NB4 (cell line): Measurements from ENCODE around the gene NYNRIN.

Source experiments
- DNase-seq: peaks from one replicate; pipeline ENCODE4 v3.0.0; 2010; ENCODE audit warnings: low read depth
- H3K4me3 ChIP-seq: one replicate; pipeline ENCODE4 v1.5.1; 2011; ENCODE audit warnings: mild to moderate bottlenecking, low read depth, low read length, moderate library complexity
- MYC ChIP-seq: IDR thresholded peaks from 2 replicates; pipeline ENCODE4 v1.6.1; 2011; ENCODE audit warnings: low read depth, low read length
- POLR2A ChIP-seq: IDR thresholded peaks from 2 replicates; pipeline ENCODE4 v1.6.1; 2011; ENCODE audit warnings: mild to moderate bottlenecking; ENCODE audit not compliant: insufficient read length; ENCODE audit errors: extremely low read depth
- TF ChIP-seq, protein P1 (sequence below): IDR thresholded peaks from 2 replicates; pipeline ENCODE4 v1.6.1; 2011; ENCODE audit warnings: low read depth, low read length
- TF ChIP-seq, protein P2 (sequence below): IDR thresholded peaks from one replicate; pipeline ENCODE4 v1.5.1; 2012; ENCODE audit warnings: low read depth, low read length

The NYNRIN gene

DNA sequence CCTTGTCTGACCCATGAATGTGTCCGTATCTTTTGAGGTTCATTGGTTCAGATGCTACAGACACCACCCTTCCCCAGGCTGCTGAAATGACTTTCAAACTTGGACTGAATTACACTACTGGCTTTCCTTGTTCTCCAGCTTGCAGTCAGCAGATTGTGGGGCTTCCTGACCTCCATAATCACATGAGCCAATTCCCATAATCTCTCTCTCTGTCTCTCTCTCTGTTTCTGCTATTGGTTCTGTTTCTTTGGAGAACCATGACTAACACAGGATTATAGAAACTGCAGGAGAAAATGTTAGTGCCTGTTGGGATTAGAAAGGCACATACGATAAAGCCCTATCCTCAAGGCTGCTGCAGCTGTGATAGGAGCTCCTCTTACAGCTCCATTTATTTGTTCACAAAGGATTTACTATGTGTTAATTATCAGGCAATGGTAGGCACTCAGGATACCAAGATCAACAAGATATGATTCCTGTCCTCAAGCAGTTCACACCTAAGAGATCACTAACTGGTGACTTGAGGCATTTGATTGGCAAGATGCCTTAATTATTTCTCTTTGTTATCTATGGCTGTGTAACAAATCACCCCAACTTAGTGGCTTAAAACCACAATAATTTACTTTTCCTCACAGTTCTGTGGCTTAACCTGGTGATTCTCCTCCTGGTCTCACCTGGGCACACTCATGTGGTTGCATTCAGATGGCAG lies 10.2 kb upstream of the NYNRIN start:
- no peak overlapping the region for H3K4me3 ChIP-seq
- no peak for DNase-seq
- TF ChIP-seq, protein P1, sequence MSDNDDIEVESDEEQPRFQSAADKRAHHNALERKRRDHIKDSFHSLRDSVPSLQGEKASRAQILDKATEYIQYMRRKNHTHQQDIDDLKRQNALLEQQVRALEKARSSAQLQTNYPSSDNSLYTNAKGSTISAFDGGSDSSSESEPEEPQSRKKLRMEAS: no peak
- no peak for TF ChIP-seq MYC
- TF ChIP-seq, protein P2, sequence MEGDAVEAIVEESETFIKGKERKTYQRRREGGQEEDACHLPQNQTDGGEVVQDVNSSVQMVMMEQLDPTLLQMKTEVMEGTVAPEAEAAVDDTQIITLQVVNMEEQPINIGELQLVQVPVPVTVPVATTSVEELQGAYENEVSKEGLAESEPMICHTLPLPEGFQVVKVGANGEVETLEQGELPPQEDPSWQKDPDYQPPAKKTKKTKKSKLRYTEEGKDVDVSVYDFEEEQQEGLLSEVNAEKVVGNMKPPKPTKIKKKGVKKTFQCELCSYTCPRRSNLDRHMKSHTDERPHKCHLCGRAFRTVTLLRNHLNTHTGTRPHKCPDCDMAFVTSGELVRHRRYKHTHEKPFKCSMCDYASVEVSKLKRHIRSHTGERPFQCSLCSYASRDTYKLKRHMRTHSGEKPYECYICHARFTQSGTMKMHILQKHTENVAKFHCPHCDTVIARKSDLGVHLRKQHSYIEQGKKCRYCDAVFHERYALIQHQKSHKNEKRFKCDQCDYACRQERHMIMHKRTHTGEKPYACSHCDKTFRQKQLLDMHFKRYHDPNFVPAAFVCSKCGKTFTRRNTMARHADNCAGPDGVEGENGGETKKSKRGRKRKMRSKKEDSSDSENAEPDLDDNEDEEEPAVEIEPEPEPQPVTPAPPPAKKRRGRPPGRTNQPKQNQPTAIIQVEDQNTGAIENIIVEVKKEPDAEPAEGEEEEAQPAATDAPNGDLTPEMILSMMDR: no peak
- no peak for TF ChIP-seq POLR2A

DNA sequence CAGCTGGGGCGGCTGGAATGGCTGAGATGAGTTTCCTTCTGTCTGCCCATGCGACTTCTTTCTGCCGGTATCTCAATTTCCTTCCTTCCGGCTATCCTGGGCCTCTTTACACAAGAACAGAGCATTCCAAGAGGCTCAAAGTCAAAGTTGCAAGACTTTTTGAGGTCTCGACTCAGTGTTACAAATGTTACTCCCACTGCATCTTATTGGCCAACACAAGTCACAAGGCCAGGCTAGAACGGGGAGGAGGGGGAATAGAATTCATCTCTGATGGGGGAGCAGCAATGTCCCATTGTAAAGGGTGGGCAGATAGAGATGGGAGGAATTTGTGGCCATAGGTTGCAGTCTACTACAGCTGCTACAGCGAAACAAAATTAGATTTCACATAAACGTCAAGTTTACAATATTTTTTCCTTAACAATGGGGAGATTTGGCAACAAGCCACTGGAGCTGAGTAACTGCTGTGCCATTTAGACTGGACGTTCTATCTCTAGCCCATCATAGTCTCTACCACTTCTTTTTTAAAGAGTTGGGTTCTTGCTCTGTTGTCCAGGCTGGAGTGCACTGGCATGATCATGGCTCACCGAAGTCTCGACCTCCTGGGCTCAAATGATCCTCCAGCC lies 9.5 kb upstream of the NYNRIN start:
- TF ChIP-seq, protein P1: no peak
- TF ChIP-seq POLR2A (no peak), MYC (no peak)
- TF ChIP-seq, protein P2: no peak
- no peak for DNase-seq
- H3K4me3 ChIP-seq: no peak overlapping the region

DNA sequence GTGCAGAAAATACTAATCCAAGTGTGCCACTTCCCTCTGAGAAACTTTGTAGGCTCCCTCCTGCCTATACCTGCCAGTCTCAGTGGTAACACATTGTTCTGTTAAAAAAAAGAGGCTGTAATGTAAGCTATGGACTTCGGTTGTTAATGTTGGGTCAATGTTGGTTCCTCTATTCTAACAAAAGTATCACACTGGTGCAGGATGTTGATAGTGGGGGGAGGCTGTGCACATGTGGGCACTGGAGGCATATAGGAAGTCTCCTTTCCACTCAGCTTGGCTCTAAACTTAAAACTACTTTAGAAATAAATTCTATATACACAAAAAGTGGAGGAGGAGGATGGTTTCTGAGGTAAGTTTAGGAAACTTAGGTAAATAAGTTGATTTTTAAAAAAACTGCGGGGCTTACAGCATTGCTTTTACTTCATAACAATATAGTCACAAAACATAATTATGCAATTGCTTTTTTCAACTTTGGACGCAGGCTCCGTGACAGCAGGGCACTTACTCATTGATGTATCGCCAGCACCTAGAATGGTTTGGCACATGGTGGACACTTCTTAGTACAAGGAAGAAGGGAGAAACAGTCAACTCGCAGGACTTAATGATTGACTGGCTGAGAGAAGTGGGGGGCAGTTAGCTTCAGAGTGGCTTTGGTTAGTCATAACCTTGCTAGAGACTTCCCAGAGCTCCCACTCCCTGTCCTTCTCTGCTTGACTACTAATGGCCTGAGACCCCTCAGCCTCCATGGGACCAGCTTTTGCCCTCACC lies 7.9 kb upstream of the NYNRIN start:
- TF ChIP-seq, protein P2: no peak
- no peak for TF ChIP-seq POLR2A
- TF ChIP-seq MYC: 0 out of 2 replicates have a peak, but pooled peaks have one; percentile 35
- TF ChIP-seq, protein P1: peak; percentile 63
- peak; percentile 57 for DNase-seq

DNA sequence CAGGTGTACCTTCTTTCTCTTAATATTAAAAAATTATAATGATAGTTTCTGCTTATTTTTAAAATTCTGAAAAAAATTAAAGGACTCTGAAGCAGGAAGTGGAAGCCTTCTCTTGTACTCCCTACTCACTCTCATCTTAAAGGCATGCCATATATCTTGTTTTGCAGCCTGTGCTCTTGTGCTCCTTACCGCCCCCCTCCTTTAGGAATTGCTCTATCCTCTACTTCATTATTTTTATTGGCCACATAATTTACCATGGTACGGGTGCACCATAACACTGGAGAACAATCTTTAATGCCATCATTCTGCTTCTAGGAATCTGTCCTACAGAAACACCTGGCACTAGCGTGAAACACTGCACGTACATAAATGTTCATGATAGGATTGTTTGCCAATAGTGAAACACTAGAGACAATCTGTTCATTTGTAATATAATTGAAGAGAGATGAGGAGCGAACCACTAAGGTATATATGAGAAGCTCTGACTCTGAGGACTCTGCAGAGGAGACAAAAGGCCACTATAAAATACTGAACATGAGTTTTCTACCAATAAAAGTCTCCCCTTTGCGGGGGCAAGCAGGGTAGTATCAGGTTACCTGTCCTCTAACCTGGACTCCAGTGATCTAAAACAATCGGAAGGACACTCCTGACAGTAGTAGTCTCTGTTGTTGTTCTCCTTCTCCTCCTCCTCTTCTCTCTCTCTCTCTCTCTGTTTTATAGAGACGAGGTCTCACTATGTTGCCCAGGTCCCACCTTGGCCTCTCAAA lies 6.3 kb upstream of the NYNRIN start:
- DNase-seq: no peak
- H3K4me3 ChIP-seq: no peak overlapping the region
- no peak for TF ChIP-seq MYC
- TF ChIP-seq, protein P2: no peak
- TF ChIP-seq, protein P1: no peak
- no peak for TF ChIP-seq POLR2A

More for the DNA sequence above, 7.9 kb upstream of the NYNRIN start:
- H3K4me3 ChIP-seq: no peak overlapping the region

DNA sequence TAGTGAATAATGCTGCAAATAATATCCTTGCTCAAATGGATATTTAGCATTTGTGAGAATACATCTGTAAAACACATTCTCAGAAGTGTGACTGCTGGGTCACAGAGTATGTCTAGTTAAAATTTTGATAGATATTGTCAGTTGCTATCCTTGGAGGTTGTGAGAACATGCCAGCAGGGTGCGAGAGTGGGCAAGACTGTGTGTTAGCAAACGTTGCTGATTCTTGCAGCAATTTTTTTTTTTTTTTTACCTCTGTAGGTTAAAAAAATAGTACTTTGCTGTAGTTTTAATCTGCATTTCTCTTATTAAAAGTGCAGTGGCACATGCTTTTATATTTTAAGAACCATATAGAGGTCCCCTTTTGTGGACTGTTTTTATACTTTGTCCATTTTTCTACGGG lies 4.5 kb upstream of the NYNRIN start:
- TF ChIP-seq POLR2A (no peak), MYC (no peak)
- TF ChIP-seq, protein P2: no peak
- TF ChIP-seq, protein P1: no peak
- DNase-seq: peak; percentile 39
- no peak overlapping the region for H3K4me3 ChIP-seq
